ENCODE data around the gene CD1D.

- no peak for TF ChIP-seq CTCF (IDR thresholded peaks at IDR 0.05)
- no peak for TF ChIP-seq POLR2AphosphoS5 (IDR thresholded peaks at IDR 0.05)
- no peak for TF ChIP-seq POLR2A (IDR thresholded peaks at IDR 0.05; ENCODE audit: low read depth)
Measured at GRCh38 chr1:158196461-158196860, 15.8 kb downstream of the CD1D start.

Data from esophagus muscularis mucosa (tissue), 3 donors.